Mesothelial cell of epicardium (in vitro differentiated cells): ENCODE results near the gene STK17A. TPM values are rescaled to one million over a fixed set of nuclear protein-coding genes. Genes with fewer than 3 reads are reported as not detected.

ENCODE experiments used
- DNase-seq, 2 experiments: peaks; one replicate each; pipeline ENCODE4 v3.0.0; 2021; ENCODE audit warnings: low spot score in 2 of 2; ENCODE audit not compliant: unreplicated experiment in 2 of 2
- H3K27ac Mint-ChIP-seq: 2 replicates; pipeline ENCODE4 v1.8.0; 2021; ENCODE audit warnings: mixed read lengths
- H3K27me3 Mint-ChIP-seq: 2 replicates; pipeline ENCODE4 v1.8.0; 2021; ENCODE audit warnings: low read depth, mixed read lengths
- H3K36me3 Mint-ChIP-seq: 2 replicates; pipeline ENCODE4 v1.8.0; 2021; ENCODE audit warnings: mixed read lengths
- H3K4me1 Mint-ChIP-seq: 2 replicates; pipeline ENCODE4 v1.8.0; 2021; ENCODE audit warnings: mixed read lengths
- H3K4me3 Mint-ChIP-seq: 2 replicates; pipeline ENCODE4 v1.8.0; 2021; ENCODE audit warnings: mild to moderate bottlenecking, moderate library complexity, mixed read lengths
- H3K9me3 Mint-ChIP-seq: 2 replicates; pipeline ENCODE4 v1.8.0; 2021; ENCODE audit warnings: mixed read lengths
- CTCF ChIP-seq: fragments of 200-600 bp; sonication (generic); IDR thresholded peaks from one replicate; pipeline ENCODE4 v1.5.0; 2021; ENCODE audit warnings: antibody characterized with exemption; ENCODE audit not compliant: unreplicated experiment
- total RNA-seq: library from RNA; stranded (reverse); gene quantifications from 3 replicates; pipeline ENCODE4 v1.2.1, GENCODE V29; 2021

Gene STK17A
- total RNA-seq, 1 donor from 2014 or later = 9.3 TPM

- peaks cover under 1% of the 10 kb centered on the region for H3K9me3 Mint-ChIP-seq
- DNase-seq = no peak
- peaks cover 12% of the 10 kb centered on the region for H3K27me3 Mint-ChIP-seq
- H3K4me1 Mint-ChIP-seq = no peaks in the 10 kb centered on the region
- TF ChIP-seq CTCF = no peak
- H3K4me3 Mint-ChIP-seq = no peak overlapping the region
- no peaks in the 10 kb centered on the region for H3K36me3 Mint-ChIP-seq
- H3K27ac Mint-ChIP-seq = no peak overlapping the region
Observed at GRCh38 chr7:43552122-43552521, 30.8 kb upstream of the STK17A start.

- Mint-ChIP-seq H3K4me3 (no peak overlapping the region), H3K9me3 (no peaks in the 10 kb centered on the region), H3K4me1 (no peaks in the 10 kb centered on the region), H3K36me3 (no peaks in the 10 kb centered on the region), H3K27me3 (peaks cover 14% of the 10 kb centered on the region), H3K27ac (no peak overlapping the region)
- no peak for DNase-seq
- no peak for TF ChIP-seq CTCF
Observed at GRCh38 chr7:43553999-43554398, 28.9 kb upstream of the STK17A start.

GRCh38 chr7:43554423-43554822, 28.5 kb upstream of the STK17A start:
- no peak for DNase-seq
- H3K9me3 Mint-ChIP-seq = no peaks in the 10 kb centered on the region
- peaks cover 14% of the 10 kb centered on the region for H3K27me3 Mint-ChIP-seq
- H3K36me3 Mint-ChIP-seq = no peaks in the 10 kb centered on the region
- H3K4me1 Mint-ChIP-seq = no peaks in the 10 kb centered on the region
- no peak overlapping the region for H3K4me3 Mint-ChIP-seq
- H3K27ac Mint-ChIP-seq = no peak overlapping the region
- no peak for TF ChIP-seq CTCF

- no peak overlapping the region for H3K27ac Mint-ChIP-seq
- no peaks in the 10 kb centered on the region for H3K4me1 Mint-ChIP-seq
- H3K27me3 Mint-ChIP-seq = peaks cover 8% of the 10 kb centered on the region
- H3K36me3 Mint-ChIP-seq = no peaks in the 10 kb centered on the region
- TF ChIP-seq CTCF = no peak
- no peaks in the 10 kb centered on the region for H3K9me3 Mint-ChIP-seq
- H3K4me3 Mint-ChIP-seq = no peak overlapping the region
- no peak for DNase-seq
Observed at GRCh38 chr7:43557831-43558495, 24.9 kb upstream of the STK17A start.

GRCh38 chr7:43559171-43559945, 23.6 kb upstream of the STK17A start:
- no peak for TF ChIP-seq CTCF
- no peak overlapping the region for H3K4me3 Mint-ChIP-seq
- no peaks in the 10 kb centered on the region for H3K4me1 Mint-ChIP-seq
- no peaks in the 10 kb centered on the region for H3K36me3 Mint-ChIP-seq
- DNase-seq = no peak
- no peaks in the 10 kb centered on the region for H3K9me3 Mint-ChIP-seq
- no peak overlapping the region for H3K27ac Mint-ChIP-seq
- peaks cover 8% of the 10 kb centered on the region for H3K27me3 Mint-ChIP-seq
